Measurements from ENCODE around the gene C19orf47.

DNA sequence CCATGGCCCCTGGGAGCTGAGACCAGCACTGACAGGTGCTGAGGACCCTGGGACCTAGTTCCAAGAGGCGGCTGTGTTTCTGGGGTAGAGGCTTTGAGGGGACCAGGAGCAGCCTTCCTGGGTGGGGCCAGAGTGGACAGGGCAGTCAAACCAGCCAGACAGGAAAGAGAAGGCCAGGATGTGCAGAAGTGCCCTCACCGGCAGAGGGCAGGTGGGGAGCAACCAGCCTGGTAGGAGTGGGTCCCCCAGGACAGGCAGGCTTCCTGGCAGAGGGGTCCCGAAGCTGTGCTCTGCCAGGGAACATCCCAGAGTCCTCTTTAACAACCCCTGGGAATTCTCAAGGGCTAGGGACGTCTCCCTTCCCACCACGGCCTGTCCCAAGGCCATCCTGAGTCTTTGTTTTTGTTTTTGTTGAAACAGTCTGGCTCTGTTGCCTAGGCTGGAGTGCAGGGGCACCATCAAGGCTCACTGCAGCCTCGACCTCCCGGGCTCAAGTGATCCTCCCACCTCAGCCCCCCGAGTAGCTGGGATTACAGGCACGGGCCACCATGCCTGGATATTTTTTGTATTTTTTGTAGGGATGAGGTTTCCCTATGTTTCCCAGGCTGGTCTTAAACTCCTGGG is 44.8 kb upstream of the C19orf47 start:
- no peak for TF ChIP-seq SMC3 (conservative IDR thresholded peaks at IDR 0.05; ENCODE audit: poor library complexity)
- TF ChIP-seq, protein P1, sequence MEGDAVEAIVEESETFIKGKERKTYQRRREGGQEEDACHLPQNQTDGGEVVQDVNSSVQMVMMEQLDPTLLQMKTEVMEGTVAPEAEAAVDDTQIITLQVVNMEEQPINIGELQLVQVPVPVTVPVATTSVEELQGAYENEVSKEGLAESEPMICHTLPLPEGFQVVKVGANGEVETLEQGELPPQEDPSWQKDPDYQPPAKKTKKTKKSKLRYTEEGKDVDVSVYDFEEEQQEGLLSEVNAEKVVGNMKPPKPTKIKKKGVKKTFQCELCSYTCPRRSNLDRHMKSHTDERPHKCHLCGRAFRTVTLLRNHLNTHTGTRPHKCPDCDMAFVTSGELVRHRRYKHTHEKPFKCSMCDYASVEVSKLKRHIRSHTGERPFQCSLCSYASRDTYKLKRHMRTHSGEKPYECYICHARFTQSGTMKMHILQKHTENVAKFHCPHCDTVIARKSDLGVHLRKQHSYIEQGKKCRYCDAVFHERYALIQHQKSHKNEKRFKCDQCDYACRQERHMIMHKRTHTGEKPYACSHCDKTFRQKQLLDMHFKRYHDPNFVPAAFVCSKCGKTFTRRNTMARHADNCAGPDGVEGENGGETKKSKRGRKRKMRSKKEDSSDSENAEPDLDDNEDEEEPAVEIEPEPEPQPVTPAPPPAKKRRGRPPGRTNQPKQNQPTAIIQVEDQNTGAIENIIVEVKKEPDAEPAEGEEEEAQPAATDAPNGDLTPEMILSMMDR (IDR thresholded peaks at IDR 0.05; ENCODE audit: poor library complexity, severe bottlenecking), result no peak
- no peak for TF ChIP-seq EP300 (conservative IDR thresholded peaks at IDR 0.05; ENCODE audit: poor library complexity, severe bottlenecking)
- TF ChIP-seq EZH2 (IDR thresholded peaks at IDR 0.05; ENCODE audit: borderline replicate concordance, insufficient read depth, low read length, poor library complexity, severe bottlenecking), result no peak
- no peak for TF ChIP-seq RAD21 (conservative IDR thresholded peaks at IDR 0.05)
- no peak for TF ChIP-seq POLR2AphosphoS5 (IDR thresholded peaks at IDR 0.05)

Measured in neural cell (in vitro differentiated cells).